Activated CD4-positive, alpha-beta T cell treated with anti-CD3 and anti-CD28 coated beads for 24 hours (primary cell): ENCODE results near the gene TRIM2.
"Not testable (repeated sequence)": the region's sequence is repeated elsewhere in the genome, so short reads cannot be mapped to it uniquely, and the experiment has no call there.

Source experiments
- DNase-seq, 2 donors: peaks; one replicate each; pipeline ENCODE4 v3.0.0-alpha.2; 2020; ENCODE audit warnings: low read depth in 2 of 2

Gene TRIM2

DNA sequence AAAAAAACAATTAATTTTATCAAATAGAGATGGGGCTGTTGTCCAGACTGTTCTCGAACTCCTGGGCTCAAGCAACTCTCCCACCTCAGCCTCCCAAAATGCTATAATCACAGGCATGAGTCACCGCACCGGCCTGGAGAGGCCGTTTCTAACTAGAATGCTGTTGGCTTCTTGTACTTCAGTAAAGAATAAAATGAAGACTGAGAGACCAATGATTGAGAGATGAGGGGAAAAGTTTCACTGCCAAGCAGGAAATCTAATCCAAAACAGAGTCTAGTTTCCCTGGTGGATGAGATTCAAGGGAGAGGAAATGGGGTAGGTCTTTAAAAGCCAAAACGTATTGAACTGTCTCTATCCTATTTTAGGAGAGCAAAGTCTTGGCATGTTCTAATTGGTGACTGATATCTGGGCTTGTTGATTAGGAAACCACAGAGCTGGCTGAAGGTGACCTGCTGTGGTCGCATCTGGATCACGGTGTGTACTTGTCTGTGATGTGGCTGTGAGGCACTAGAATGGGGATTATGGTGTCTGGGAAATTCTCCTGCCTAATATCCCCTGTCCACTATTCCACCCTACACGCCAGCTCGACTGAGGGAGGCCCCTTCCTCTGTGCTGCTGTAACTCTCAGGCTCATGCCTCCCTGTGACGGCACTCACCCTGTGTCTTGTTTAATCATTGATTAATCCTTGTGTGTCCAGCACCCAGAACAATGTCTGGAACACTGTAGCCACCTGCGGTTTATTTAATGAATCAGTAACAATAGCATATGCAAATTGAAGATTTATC is 15.0 kb upstream of the TRIM2 start:
- DNase-seq: no peak

DNA sequence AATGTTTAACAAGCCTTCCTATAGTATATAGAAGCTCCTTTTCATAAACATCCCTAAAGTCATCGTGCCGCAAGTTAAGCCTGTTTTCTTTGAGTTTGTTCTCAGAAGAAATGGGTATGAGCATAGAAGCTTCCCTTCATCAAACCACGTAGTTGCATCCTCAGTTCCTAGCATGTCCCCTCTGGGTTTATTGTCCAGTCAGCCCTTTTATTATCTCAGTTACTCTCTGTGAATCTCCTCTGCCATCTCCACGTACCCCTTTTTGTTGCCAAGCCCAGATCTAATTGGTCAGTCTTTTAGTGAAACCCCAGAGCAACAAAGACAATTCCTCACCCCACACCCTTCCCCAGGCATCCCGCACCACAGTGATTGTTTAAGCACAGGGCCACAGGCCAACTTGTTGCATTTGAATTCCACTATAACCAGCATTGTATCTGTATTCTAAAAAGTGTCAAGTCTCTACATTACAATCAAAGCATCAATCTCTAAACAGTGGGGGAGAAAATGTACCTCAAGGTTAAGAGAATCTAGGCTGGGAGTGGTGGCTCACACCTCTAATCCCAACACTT is 12.4 kb upstream of the TRIM2 start:
- no peak for DNase-seq

DNA sequence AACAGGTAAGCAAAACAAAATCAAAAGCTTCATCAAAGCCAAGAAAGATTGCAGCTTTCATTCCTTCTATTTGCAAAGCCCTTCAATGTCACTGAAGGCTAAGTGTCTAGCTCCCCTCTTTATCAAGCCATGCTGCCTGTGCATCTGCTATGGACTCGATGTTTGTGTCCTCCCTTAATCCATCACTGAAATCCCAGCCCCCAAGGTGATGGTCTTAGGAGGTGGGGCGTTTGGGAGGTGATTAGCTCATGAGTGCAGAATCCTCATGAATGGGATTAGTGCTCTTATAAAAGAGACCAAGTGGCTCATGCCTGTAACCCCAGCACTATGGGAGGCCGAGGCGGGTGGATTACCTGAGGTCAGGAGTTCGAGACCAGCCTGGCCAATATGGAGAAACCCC is 6.9 kb upstream of the TRIM2 start:
- DNase-seq: no peak

DNA sequence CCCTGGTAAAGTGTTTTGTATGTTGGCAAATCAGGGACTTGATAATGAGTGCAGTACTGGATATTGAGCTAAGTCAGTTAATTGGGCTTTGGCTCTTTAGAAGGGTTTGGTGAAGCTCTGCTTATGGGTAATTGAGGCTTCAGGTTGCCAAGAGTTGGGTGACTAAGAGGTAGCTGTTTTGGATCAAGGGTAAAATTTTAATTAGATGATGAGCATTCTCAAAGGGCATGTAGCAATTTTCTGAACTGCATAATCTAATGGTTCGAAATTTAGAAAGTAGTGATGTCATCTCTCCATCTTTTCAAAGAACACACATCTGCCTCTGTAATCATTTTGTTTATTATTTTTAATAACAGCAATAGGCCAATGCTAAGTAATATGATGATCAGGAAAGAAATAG is 5.5 kb upstream of the TRIM2 start:
- DNase-seq: no peak

DNA sequence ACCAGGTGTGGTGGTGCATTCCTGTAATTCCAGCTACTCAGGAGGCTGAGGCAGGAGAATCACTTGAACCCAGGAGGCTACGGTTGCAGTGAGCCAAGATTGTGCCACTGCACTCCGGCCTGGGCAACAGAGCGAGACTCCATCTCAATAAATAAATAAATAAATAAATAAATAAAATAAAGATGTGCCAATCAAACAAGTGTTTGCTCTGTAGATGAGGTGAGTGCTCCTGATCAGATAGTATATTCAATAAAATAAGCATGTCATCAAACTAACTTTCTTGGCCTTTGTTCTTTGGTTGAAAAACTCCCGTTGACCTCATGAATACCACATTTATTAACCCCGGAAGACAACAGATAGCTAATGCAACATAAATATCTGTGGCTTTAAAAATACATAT is 497 bp upstream of the TRIM2 start:
- not testable (repeated sequence) for DNase-seq

DNA sequence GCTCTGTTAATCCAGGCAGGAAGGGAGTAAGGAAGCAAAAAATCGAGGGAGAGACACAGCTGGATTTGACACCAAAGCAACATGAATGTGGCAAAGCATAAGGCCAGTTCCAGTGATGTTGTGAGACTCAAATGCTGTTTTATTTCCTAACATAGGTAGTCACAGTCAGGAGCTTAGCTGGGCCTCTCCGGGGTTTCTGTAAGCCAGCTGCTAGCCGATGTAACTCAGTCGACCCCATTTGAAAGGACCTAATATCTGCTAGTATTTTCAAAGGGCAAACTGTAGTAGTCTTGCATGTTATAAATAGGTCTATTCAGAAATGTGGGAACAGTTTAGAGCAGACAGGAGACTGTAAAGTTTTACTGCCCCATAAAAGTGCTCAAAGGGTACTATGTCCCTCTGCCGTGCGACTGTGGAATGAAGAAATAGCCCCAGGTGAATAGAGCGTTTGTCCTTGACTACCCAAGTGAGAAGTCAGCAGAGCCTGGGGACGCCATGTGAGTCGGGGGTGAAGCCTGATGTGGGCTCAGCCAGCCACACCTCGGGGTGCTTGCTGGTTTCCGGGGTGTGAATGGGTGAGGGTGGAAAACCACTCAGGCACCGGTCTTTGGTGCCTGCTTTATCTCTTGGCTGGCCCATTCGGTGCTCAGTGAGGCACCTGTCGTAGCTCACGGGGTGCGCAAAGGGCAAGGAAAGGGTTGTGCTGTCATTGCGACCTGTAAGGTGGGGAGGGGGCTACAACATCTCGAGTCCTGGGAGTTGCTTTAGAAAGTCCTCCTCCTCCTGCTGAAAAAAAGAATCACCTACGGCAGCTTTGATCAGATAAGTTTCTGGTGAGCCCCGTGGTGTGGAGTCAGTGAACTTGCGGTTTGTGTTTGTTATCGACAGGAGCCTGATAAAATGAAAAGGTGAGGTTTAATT is 745 bp downstream of the TRIM2 start:
- no peak for DNase-seq

DNA sequence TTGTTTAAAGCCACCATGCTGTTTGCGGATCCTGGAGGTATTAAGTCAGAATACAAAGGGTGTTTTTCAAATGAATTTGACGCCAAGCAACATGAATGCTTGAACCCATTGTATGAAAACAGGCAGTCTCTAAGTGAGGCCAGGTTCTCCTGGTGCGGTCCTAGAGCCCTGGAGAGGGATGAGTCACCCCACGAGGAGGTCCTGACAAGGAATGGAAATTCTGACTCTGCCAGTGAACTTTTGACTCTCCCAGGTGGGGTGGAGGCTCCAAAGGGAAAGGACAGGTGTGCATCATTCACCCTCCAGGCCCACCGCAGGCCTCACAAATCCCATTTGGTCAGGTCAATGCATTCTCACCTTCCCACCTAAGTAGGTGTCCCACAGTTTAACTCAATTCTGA is 1.5 kb downstream of the TRIM2 start:
- peak in 1 of 2 donors; percentile 28 for DNase-seq

DNA sequence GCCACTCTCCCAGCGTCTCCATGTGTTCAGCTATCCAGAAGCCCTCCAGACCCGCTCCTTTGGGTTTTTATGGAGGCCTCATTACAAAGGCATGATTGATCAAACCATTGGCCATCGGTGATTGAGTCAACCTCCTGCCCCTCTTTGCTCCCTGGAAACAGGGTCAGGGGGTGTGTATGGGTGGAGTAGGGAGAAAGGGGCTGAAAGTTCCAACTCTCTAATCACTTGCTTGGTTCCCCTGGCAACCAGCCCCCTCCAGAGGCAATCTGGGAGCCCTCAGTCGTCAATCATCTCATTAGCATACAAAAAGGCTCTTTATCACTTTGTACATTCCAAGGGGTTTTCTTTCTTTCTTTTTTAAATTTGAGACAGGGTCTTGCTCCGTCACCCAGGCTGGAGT is 2.3 kb downstream of the TRIM2 start:
- DNase-seq: no peak

DNA sequence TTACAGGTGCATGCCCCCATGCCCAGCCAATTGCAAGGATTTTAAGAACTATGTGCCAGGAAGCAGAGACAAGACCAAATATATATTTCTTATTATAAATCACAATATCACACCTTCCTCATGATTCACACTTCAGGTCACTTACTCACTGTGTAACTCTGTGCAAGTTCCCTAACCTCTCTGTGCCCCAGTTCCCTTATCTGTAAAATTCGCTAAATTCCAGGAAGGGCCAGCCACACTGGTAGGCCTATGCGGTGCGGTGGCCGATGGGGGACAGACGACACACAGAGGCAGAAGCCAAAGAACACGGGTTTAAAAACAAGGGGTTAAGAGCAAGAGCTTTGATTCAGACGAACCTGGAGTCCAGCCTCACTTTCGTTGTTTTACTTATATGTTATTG is 2.8 kb downstream of the TRIM2 start:
- DNase-seq: no peak

DNA sequence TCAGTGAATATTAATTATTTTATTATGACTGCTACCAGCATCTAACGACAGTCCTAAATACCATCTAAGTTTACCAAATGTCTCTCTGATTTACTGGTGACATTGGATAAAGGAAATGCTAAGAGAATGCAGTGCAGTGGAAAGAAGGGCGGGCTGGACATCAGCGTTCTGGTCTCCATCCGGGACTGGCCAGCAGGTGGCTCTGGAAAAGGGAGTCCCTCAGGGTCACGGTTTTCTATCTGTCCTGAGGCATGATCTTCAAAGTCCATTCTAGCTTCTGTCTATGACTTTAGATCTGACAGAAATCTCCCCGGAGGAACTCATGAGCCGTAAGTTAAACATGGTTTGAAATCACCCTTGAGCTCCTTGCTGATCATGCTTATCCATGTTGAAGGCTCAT is 3.3 kb downstream of the TRIM2 start:
- DNase-seq: no peak

DNA sequence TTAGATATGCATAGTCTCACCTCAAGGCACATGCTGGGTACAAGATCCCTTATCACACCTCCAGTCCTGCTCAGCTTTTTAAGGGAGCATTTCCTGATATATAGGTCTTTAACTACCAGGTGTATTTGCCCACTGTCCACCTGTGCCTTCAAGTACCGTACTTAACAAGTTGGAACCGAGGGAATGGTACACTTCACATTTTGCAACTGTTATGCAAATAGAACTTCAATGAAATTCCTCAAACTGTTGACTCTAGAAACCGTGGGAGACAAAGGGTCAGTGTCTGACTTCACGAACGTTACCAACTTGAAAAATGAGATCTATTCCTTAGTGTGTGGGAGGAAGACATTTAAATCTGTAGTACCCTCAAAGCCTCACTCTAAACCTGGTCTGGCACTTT is 5.2 kb downstream of the TRIM2 start:
- no peak for DNase-seq

DNA sequence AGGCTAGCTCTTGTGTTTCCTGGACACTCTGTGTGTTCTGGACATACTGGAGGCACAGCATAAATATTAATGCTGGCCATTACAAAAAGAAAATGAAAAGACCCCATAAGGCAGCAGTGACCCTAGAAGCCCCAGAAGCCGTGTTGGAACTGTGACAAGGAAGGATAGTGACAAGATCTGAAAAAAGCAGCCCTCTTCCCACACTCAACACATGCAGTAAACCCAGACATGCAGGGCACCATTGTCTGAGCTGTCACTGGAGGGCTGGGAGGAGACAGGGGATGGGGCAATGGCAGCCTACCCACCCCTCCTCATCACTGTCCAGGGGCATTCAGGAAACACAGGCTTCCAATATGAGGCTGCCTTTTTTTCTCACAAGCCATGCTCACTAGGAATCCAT is 6.5 kb downstream of the TRIM2 start:
- no peak for DNase-seq

DNA sequence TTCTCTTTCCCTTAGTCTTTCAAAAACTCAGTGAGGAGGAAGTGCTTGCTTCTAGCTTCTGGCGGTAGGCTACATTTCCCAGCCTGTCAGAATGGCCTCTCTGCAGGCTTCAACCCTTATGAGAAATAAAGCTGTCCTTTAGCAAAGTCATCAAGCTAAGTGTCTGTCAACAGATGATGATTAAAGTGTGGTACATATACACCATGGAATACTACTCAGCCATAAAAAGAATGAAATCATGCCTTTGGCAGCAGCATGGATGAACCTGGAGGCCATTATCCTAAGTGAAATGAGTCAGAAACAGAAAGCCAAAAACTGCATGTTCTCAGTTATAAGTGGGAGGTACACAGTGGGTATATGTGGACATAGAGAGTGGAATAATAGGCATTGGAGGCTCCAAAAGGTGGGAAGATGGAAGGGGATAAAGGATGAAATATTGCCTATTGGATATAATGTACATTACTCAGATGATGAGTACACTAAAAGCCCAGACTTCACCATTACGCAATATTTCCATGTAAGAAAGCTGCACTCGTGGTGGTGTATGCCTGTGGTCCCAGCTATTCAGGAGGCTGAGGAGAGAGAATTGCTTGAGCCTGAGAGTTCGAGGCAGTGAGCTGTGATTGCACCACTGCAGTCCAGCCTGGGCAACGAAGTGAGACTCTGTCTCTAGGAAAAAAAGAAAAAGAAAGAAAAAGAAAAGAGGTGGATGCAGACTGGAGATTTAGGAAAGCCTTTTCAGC is 7.9 kb downstream of the TRIM2 start:
- DNase-seq: no peak

DNA sequence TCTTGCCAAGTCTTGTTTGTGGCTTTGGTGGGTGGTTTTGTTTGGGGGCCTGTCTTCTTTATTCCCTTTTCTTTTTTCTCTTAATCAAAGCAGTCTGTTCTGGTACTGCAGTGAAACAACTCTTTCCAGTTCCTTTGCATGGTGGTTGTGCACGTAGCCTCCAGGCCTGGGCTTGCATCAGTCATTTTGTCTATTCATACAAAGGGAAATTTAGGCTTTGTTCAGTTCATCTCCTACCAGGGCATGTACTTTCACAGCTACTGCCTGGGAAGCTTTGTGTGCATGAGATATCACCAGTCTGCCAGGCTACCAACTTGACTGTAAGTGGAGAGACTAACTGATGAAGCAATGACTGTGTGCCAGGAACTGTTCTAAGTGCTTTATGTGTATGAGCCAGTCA is 8.5 kb downstream of the TRIM2 start:
- no peak for DNase-seq

DNA sequence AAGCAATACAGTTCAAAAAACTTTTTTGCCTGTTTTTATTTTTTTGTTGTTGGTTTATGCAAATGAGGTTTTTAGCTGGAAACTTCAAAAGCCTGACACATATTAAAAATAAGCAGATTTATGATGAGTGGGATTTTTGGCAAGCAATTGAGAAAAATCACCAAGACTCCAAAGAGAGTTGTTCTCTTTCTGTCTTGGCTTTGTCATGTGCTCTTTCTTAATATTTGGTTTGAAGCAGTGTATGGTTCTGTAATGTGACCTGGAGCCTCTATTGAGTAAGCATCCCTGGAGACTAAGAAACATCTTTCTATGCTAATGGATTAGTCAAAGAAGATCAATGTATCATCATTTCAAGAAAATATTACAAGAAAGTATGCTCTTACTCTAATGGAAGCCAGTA is 11.7 kb downstream of the TRIM2 start:
- no peak for DNase-seq

DNA sequence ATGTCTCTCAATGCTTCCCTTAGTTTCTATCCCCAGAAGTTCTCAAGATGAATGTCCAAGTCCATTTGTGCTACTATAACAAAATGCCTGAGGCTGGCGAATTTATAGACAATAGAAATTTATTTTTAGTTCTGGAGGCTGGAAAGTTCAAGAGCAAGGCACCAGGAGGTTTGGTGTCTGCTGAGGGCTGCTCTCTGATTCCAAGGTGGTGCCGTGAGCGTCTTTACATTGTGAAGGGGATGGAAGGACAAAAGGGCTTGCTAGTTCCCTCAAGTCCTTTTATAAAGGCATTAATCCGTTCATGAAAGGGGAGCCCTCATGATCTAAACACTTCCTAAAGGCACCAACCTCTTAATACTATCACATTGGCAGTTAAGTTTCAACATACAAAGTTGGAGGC is 12.3 kb downstream of the TRIM2 start:
- no peak for DNase-seq

DNA sequence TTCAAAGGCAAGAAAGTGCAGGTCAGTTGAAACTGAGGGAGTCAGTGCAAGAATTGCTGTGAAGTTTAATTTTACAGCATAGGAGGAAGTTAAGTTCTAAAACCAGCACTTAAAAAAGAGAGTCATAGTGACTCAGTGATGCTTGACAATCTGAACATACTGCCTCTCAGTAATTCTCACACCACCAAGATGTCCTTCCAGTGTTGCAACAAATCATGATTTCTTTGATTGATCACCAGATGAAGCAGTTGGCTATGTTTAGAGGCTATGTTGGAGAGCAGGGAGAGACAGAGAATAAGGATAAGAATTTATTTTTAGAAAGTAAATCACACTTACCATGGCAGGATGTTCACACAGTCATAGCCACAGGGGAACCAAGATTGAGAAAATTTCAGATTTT is 13.2 kb downstream of the TRIM2 start:
- no peak for DNase-seq

DNA sequence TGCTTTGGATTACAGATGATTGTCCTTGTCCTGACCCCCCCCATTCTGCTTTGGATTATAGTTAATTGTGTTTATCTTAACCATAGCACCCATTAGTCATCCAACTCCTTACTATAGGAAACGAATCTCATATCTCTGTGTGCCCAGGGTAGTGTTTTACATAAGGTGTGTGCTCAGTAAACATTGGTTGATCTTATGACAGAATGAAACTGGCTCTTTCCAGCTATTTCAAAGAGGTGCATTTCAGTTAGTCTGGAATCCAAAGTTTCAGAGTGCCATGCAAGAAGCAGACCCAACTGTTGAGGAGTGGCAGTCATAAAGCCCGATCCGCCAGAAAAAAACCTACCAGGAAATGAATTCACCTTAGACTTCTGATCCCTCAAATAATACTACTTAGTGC is 14.7 kb downstream of the TRIM2 start:
- DNase-seq: no peak

DNA sequence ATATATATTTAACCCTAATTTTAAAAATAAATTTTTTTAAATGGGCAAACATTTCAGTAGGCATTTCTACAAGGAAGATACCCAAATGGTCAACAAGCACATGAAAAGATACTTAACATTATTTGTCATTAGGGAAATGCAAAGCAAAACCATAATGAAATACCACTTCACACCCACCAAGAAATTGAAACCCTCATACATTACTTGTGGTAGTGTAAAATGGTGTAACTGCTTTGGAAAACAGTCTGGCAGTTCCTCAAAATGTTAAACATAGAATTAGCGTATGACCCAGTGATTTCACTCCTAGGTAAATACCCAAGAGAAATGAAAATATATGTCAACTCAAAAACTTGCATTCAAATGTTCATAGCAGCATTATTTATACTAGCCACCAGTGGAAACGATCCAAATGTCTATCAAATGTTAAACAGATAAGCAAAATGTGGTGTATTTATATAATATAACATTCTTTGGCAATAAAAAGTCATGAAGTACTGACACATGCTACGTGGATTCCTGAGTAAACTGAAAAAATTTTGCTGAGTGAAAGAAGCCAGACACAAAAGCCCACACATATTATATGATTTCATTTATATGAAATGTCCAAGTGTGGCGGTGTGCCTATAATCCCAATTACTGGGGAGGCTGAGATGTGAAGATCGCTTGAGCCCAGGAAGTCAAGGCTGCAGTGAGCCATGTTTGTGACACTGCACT is 16.6 kb downstream of the TRIM2 start:
- no peak for DNase-seq

DNA sequence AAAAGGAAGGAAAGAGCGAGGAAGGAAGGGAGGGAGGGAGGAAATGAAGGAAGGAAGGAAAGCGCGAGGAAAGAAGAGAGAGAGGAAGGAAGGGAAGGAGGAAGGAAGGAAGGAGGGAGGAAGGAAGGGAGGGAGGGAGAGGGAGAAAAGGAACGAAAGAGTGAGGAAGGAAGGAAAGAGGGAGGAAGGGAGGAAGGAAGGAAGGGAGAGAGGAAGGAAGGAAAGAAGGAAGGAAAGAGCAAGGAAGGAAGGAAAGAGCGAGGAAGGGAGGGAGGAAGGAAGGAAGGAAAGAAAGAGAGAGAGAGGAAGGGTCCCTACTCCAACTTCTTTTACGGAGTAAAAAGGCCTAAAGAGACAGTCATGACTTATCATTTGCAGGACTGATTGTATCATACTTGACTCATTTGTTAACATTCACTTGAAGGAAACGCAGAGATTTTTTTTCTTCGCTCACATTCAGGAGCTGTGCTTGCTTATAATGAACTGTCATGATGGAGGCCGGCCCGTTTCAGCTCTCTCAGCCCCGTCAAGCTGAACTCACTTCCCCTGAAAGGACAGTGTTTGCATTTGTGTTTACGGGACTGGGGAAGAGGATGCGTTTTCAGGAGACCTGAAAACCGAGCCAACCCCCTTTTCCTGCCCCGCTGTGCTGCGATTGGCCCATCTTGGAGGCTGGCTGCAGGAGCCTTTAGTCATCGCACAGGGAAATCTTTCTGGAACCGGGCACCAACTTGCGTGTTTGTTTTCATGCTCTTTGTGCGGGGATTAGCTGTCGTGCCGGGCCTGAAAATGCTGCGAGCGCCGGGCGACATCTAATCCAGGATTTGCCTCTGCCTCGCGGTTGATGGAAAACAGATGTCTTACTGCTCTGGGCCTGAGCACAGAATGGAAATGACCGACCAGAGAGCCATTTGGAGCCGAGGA is 17.8 kb downstream of the TRIM2 start:
- no peak for DNase-seq
